Fibroblast of lung (primary cell): Measurements from ENCODE around the gene SLC6A13.

Source experiments
- CTCF ChIP-seq, 2 donors: IDR thresholded peaks in 1 of 2; conservative IDR thresholded peaks in 1 of 2; 1 replicate in 1 of 2; 2 replicates in 1 of 2; pipeline ENCODE4 v1.5.1; 2011 to 2012; ENCODE audit warnings: low read length in 2 of 2, control low read depth in 1 of 2, inconsistent platforms in 1 of 2, low read depth in 1 of 2, mild to moderate bottlenecking in 1 of 2
- EZH2 ChIP-seq: IDR thresholded peaks from 2 replicates; pipeline ENCODE4 v1.5.1; 2012; ENCODE audit warnings: low read length, control low read depth, mild to moderate bottlenecking; ENCODE audit errors: missing control alignments

GRCh38 chr12:197911-198695 lies 64.5 kb downstream of the SLC6A13 start:
- no peak for TF ChIP-seq CTCF (conservative IDR thresholded peaks at IDR 0.05 in 1 of 2, IDR thresholded peaks at IDR 0.05 in 1 of 2; ENCODE audit: low read depth in 1 of 2, low read length in 2 of 2)
- TF ChIP-seq EZH2: no peak
